Ammon's horn (tissue), 1 donor: Measurements from ENCODE around the gene GRIFIN.

ENCODE experiments used
- DNase-seq: peaks from one replicate; pipeline ENCODE4 v3.0.0-alpha.2; 2016; ENCODE audit warnings: low spot score

Gene GRIFIN, protein sequence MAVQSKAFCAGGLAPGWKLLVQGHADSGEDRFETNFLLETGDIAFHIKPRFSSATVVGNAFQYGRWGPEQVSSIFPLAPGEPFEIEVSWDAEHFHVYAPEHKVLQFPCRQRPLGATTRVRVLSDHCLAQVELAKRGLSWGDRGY

DNA sequence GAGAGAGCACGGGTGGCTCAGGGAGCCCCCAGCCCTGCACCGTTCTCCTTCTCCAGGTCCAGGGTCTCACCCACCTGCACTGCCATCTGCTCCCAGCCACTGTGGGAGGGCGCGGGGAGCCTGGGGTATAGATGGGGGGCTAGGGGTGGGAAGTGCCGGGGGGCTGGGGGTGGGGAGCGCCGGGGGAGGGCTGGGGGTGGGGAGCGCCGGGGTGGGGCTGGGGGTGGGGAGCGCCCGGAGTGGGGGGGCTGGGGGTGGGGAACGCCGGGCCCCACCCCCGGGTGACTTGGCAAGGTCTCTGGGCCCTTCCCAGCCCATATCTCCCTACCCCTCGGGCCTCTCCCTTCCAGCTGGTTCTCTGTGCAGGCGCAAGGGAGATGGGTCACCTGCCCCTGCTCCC, at the start of gene GRIFIN:
GRIFIN (minus strand) TSS at position 101 of the 400 bp plus-strand sequence; CDS start at position 86, 15 bp downstream.
- no peak for DNase-seq

DNA sequence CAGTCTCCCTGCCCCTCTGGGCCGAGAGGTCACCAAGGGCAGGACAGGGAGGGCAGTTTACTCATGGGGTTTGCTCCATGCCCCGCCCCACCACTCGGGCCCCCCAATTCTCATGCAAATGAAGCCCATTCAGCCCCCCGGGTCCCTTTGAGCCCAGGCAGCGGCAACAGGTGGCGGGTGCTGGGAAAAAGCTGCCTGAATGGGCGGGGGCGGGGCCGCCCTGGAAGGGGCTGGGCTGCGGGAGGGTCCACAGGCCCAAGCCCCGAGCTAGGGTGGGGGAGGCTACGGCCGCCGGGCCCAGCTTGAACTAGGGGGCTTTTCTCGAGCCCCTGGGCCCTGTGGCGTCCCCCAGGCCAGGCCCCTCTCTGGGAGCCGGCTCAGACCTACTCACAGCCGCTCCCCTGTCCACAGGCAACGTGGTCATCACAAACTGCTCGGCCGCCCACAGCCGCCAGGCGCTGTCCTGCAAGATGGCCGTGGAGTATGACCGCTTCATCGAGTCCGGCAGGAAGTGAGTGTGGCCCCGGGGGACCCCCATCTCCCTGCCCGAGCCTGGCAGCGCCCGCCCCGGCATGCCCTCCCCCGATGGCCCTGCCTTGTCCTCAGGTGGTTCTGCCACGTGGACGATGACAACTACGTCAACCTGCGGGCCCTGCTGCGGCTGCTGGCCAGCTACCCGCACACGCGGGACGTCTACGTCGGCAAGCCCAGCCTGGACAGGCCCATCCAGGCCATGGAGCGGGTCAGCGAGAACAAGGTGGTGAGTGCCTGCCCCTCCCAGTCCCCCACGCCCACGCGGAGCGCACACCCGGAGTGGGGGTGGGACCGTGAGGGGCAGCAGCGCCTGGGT, 48.8 kb upstream of the GRIFIN start:
- no peak for DNase-seq

DNA sequence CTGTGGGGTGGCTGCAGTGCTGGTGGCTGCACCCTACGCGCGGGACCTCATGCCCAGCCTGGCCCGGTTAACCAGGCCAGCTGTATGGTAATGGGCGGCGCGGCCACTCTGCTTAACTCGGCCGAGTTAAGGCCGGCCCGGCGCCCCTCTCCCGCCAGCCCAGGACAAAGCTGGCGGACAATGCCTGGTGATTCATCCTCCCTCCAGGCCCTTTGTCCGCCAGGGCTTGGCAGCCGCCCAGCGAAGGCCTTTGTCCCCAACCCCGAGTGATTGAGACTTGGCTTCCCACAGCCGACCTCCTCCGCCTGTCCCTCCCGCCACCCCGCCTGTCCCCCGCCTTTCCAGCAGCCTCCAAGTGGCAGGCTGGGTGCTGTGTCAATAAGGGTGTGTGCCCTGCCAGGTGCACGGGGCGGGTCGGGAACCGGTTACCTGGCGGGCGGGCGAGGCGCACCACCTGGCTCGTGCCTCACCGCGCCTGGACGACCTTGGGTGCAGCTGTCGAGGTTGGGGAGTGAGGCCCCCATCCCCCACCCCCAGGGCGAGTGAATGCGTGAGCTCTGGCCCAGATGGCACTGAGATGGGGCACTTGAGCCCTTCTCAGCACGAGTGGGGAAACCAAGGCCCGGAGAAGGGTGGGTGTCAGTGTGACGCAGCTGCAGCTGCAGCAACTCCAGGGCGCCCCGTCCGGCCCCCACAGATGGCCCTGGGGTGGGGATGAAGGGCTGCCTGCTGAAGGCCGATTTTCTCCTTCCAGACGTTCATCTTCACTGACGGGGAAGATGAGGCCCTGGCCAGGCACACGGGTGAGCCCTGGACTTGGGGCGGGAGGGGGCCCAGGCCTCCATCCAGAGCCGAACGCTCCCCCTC, 48.0 kb upstream of the GRIFIN start:
- peak; percentile 94 for DNase-seq

DNA sequence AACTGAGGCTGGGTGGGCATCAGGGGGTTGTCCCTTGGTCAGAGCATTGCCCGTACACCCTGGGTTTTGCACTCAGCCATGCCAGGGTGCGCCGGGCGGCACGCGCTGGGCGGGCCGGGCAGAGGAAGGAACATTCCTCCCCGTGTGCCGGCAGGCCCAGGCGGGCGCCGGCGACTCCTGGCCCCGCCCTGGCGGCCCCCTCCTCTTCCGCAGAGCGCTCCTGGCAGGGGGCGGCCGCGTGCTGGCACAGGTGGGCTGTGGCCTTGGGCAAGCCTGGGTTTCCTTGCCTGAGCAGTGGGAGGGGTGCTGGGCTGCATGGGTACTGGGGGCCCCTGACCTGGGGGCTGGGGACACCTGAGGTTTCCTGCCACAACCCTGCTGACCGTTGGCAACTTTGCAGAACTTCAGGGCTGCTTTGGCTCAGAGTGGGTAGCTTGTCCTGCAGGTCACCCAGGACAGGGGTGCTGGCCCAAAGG, 47.3 kb upstream of the GRIFIN start:
- no peak for DNase-seq

DNA sequence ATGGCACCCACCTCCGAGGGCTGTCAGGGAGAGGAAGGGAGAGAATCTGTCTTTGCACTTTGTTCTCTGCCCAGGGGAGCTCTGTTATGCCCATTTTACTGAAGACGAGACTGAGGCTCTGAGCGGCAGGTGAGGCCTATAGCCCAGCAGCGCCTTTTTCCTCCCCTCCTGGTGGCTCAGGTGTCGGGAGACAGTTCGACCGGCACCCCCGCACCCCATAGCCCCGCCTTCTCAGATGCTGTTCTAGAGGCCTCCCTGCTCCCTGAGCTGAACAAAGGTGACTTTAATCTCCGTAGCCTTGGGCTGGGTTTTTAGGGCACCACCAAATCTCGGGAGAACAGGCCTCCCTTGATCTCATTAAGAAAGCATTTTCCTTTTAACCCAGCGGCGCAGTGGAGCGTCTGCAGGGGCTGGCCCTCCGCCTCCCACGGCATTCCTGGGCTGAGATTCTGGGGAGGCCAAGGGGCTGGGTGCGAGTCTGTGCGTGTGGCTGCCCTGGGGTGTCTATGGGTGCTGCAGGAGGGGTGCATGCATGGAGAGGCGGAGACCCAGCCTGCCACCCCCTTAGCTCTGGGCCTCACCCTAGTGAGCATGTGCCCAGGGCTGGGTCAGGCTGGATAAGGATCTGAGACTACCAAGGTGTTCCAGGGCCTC, 46.7 kb upstream of the GRIFIN start:
- DNase-seq: no peak

DNA sequence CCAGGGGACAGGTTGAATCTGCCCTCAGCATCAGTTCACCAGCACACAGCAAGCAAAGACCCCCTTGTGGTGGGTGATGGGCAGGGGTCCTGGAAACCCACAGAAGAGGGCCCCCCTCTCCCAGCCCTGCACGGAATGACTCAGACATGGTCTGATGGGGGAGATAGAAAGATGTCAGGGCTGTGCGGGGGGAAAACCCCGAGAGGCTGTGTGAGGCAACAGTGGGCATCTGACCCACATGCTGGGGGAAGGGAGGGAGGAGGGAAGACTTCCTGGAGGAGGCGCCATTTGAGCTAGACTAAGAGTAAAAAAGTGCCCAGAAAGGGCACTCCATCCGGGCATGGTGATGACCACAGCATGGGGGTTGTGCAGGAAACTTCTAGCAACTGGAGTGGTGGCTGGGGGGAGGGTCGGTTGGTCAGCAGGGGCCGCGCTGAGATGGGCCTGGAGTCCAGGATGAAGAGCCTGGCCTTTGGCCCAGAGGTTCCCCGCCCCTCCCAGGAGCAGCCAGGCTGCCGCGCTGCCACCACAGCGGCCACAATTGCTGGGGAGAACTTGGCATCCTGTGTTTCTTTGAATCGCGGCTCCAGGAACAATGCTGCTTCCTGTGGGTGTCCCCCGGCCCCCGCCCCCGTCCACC, 45.9 kb upstream of the GRIFIN start:
- DNase-seq: no peak

DNA sequence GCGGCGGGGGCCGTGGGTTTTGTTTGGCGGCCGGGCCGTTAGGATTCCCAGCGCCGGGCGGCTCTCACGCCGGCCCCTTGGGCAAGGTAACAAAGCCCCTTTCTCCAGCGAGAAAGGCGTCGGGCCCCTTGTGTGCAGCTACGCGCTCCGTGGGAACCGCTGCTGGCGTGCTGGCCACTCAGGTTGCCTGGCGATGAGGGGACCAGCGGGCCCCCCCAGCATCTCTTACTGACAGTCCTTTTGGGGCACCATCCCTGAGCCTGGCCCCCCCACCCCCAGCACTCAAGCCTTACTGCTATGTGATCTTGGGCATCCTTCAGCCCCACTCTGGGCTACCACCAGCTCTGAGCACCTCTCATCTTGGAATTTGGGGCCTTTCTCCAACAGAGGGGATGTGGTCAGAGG, 45.1 kb upstream of the GRIFIN start:
- no peak for DNase-seq

DNA sequence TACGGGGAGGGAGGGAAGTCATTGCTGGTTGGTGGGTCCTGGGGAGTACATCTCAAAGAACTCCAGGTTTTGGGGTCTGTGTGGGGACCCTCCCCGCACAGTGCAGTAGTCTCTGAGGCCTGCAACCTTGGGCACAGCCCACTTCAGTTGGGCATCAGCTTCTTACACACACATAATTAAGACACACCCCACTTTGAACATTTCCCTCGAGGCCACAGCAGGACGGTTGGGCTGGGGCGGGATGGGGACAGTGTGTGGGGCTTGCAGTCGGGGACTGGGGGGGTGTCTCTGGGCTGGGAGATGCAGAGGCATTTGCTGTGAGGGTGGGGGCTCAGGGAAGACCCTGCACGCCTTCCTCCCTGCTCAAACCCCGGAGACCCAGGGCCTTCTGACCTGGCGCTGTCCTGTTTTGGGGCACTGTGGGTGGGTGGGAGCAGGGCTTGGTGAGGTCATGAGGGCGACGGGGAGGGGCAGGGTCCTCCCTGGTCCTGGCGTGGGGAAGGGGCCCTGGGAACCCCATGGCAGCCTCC, 44.6 kb upstream of the GRIFIN start:
- no peak for DNase-seq

DNA sequence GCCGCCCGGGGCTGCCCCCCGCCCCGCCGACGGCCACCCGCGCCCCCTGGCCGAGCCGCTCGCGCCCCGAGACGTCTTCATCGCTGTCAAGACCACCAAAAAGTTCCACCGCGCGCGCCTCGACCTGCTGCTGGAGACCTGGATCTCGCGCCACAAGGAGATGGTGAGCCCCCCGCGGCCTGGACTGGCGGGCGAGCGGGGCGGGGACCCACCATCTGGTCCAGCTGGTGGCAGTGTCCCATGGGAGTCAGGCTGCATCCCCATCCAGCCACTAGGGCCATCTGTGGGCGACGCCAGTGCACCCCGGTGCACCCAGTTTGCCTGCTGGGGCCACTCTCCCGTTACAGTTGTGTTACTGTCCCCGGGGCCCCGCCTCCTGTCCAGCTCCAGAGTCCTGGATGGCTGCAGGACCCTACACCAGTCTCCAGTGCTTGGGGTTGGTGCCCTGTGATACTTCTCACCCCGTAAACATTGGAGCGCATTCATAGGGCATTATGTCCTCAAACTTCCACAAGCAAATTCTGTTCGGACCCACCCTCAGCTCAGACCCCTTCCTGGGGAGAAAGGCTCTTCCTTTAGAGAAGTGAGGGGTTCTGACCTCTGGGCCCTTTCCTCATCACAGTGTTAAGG, 44.0 kb upstream of the GRIFIN start:
- no peak for DNase-seq

DNA sequence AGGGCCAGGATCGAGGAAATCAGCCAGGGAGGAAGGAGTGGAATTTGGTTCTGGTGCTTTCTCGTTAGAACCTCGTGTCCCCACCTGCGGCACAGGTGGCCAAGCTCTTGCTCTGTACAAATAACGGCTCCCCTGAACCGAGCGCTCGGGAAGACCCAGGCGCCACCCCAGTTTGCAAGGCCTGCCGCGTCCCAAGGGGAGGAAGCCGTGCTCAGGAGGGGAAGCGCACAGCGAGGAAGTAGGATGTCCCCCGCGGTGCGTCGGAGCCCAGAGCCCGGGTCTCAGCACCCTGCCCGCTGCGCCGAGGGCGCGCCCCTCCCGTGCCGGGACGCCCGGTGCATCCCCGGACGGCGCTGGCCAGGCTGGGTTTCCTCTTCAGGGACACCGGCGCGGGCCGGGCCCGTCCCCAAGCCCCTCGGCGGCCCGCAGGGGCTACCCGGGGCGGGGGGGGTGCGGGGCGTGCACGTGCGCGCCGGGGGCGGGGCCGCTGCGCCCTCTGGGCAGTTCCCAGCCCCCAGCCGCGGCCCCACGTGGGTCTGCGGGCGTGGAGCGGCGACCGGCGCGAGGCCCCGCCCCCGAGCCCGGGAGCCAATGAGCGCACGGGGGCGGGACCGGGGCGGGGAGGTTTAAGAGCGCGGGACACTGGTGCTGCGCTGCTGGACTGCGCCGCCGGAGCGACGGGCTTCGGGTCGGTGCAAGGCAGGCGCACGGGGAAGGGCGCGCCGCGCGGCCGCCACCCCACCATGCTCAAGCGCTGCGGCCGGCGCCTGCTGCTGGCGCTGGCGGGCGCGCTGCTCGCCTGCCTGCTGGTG, 43.1 kb upstream of the GRIFIN start, which contains the start of gene LFNG:
LFNG (plus strand) TSS at position 656 of the 812 bp plus-strand sequence; CDS start at position 744, 88 bp downstream.
- peak; percentile 94 for DNase-seq

DNA sequence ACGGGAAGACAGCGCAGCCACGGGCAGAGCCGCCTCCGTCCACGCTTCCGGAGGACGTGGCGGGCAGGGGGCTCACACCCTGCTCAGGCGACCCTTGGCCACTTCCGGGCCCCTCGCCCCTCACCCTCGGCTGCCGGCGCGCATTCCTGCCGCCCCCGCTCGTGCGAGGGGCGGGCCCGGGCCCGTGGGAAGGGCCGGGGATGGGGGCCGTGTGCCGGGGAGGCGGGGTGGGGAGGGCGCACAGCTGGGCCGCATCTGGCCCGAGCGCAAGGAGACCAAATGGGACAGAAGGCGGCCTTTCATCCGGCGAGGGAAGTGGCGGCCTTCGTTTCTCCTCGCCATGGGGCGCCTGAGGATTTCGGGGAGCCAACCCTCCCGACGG, 42.5 kb upstream of the GRIFIN start:
- DNase-seq: no peak

DNA sequence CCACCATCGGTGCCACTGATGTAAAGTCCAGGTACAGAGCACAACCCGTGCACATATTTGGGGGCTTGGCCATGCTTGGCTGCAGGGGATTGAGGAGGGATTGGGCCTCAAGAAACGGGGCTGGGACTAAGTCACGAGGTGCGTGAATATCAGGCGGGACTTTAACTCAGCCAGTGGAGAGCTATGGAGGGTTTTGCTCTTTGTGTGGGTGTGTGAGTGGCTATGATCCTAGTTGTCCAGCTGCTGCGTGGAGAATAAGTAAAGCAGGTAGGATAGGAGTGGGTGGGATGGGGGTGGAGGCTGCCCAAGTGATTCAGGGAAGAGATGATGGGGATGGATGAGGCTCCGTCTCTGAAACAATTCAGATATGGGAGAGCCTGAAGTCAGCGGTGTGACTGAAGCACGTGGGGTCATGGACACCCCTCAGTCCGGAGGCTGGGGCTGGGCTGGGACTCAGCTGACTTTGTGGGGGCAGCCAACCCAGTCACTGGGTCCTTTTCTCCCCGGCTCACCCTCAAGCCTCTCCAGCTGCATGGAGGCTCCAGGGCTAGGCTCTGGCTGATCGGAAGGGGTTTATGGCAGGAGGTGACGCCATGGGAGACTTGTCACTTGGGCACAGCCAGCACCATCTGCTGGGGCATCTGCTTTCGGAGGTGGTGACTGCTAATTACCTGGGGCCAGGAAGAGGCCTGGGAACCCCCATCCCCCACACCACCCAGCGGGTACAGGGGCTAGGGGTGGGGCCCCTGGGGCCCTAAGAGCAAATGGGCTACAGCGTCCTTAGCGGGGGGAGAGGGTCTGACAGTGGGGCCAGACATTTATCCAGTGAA, 41.7 kb upstream of the GRIFIN start:
- no peak for DNase-seq

DNA sequence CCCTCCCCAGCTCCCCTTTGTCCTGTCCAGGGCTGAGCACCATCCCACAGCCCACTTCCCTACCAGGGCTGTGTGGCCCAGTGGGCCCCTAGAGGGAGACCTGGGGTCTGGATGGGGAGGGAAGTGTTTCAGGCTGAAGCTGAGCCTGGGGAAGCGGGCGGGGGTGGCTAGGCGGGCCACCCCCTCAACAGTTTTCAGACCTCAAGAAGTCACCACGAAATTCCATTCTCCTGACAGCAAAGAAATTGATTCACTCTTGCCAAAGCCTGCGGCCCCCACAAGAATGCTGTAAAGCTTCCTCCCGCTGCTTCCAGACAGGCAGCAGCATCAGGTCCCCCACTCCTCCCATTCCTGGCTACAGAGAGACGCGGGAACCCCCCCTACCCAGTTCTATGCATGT, 40.8 kb upstream of the GRIFIN start:
- DNase-seq: no peak

DNA sequence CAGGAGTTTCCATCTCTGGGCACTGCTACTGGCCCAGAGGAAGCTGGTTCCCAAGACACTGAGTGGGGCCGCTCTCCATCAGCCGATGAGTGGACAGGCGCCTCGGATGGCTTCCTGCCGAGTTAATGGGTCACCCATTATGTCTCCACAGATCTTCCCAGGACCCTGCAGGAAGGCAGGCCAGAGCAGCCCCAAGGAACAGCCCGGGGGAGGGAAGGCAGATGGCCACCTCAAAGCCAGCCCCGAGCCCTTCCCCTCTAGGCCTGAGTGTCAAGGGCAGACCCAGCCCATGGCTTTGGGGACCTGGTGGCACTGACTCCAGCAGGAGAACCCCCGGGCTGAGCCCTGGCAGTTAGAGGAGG, 40.0 kb upstream of the GRIFIN start:
- no peak for DNase-seq

DNA sequence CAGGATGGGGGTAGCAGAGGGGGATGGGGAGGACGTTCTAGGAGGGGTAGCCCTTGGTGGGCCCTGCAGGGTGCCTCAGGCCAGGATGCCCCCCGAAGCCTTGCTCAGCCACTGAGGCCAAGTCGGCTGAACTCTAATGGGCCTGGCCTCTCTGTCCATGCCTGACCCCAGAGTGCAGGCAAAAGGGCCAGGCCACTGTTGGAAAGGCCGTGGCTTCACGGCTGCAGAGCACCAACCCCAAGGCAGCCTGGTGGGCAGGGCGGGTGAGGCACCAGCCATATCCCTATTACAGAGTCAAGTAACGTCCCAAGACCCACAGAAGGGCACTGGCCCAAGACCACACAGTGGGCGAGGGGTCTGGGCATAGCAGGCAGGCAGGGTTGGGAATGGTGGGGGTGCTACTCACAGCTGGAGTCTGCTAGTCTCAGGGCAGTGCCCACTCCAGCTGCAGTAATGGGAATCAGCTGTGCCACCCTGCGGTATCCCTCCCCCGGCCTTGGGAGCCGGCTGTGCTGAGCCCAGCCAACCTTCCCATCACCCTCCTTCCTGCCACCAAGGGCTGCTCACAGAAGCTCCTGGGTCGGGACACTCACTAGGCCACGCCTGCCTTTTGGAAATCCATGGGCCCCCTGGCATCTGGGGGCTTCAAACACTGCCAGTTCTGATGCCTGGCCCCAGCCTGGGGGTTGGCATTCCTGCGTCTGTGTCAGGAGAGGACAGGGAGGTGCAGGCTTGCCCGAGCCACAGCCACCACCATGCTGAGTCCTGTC, 39.4 kb upstream of the GRIFIN start:
- no peak for DNase-seq

DNA sequence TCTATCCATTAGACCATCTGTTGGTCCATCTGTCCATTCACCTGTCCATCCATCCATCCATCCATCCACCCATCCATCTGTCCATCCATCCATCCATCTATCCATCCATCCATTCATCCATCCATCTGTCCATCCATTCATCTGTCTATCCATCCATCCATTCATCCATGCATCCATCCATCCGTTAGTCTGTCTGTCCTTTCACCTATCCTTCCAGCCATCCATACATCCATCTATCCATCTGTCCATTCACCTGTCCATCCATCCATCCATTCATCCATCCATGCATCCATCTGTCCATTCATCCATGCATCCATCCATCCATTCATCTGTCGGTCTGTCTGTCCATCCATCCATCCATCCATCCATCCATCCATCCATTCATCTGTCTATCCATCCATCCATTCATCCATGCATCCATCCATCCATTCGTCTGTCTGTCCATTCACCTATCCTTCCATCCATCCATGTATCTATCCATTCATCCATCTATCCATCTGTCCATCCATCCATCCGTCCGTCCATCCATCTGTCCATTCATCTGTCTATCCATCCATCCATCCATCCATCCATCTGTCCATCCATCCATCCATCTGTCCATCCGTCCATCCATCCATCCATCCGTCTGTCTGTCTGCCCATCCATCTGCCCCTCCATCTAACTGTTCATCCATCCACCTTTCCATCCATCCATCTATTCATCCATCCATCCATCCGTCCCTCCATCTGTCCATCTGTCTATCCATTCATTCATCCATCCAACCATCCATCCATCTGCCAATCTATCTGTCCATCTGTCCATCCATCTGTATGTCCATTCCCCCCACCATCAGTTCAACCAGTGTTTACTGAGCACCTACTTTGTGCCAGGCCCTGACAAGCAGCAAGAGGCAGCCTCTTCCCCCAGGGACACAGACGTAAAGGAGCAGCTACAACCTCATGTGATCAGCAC, 38.5 kb upstream of the GRIFIN start:
- no peak for DNase-seq

DNA sequence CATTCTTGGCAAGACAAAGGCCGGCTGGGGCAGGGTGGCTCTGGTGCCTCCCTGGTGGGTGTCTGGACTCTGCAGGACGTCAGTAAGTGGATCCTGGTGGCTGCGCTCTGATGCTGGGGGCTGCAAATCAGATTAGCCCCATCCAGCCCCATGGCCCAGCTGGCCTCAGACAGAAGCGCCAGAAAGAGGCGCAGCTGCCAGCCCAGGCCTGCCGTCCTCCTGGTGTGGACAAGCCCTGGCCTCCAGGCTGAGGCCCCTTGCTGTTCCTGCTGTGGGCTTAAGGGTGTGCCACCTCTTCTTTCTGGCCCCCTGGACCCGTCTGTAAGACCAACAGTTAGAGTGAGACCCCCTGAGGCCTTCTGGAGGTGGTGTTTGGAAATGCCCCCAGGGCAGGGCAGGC, 37.5 kb upstream of the GRIFIN start:
- no peak for DNase-seq
